Measurements from ENCODE around the gene GPR158. TPM values are rescaled to one million over a fixed set of nuclear protein-coding genes. Genes with fewer than 3 reads are reported as not detected.

Gene GPR158
- total and polyA plus RNA-seq, 2 of the 8 experiments (the other 6 are each of a cell fraction or from before 2014, with no cell fraction given): 0.14 to 0.78 TPM

DNA sequence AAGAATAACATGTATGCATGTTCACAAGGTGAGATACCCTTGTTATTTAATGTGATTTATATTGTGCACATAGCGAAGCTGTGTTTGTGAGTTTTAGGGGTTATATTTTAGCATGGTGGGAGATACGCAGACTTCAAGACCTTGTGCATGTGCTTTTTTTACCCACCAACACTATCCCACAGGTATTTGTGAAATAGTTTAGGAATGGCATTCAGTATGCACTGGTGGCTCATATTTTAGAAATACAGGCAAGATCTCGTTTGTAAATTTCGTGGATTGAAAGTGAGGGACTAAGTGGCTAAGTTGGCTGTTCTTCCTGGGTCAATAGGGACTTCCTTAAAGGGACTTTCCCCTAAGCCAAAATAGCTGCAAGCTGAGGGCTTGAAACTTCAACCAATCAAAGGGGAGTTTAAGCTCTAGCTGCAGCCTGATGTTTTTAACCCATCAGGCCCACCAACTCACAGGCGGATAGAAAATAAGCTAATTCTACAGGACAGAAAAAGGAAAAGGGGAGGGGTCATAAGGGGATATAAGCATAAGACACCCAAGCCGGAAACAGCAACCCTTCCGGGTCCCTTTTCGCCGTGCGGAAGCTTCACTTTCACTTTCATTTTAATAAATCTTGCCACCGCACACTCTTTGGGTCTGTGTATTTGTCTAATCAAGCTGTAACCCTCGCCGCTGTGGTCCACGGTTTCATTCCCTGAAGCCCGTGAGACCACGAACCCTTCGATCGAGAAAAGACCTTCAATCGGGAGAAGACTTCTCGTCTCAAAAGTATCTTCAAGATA lies 291.0 kb downstream of the GPR158 start (continued):
- TF ChIP-seq CBX5 (IDR thresholded peaks at IDR 0.05; ENCODE audit: low read depth, low read length): no peak
